ENCODE data around the gene TJP3.

TJP3 gene

GRCh38 chr19:3782903-3783302 is 74.7 kb downstream of the TJP3 start:
- Histone ChIP-seq H3K27me3 (ENCODE audit: control insufficient read depth in 5 of 5, insufficient read depth in 4 of 5, low read length in 5 of 5) (peaks cover 4 to 40% (median 25%) of the 10 kb centered on the region in 5 donors), H3K27ac (ENCODE audit: low read depth, low read length) (no peak overlapping the region), H3K4me1 (ENCODE audit: control insufficient read depth in 5 of 5, insufficient read depth in 5 of 5, low read length in 5 of 5) (peaks cover 0 to 8% (median 0%) of the 10 kb centered on the region in 5 donors), H3K4me3 (ENCODE audit: low read depth in 1 of 5, low read length in 5 of 5) (peak overlapping the region in 1 of 5 donors; percentile 19), H3K36me3 (ENCODE audit: control insufficient read depth in 5 of 5, insufficient read depth in 5 of 5, low read length in 5 of 5) (no peaks in the 10 kb centered on the region), H3K9ac (ENCODE audit: low read length in 5 of 5) (no peak overlapping the region), H3K9me3 (ENCODE audit: control insufficient read depth in 5 of 5, low read length in 5 of 5) (peaks cover 14 to 28% (median 24%) of the 10 kb centered on the region in 5 donors)

GRCh38 chr19:3783660-3784584 is 75.7 kb downstream of the TJP3 start:
- Histone ChIP-seq H3K36me3 (ENCODE audit: control insufficient read depth in 5 of 5, insufficient read depth in 5 of 5, low read length in 5 of 5) (no peaks in the 10 kb centered on the region), H3K9ac (ENCODE audit: low read length in 5 of 5) (no peak overlapping the region), H3K9me3 (ENCODE audit: control insufficient read depth in 5 of 5, low read length in 5 of 5) (peaks cover 14 to 28% (median 24%) of the 10 kb centered on the region in 5 donors), H3K27ac (ENCODE audit: low read depth, low read length) (no peak overlapping the region), H3K27me3 (ENCODE audit: control insufficient read depth in 5 of 5, insufficient read depth in 4 of 5, low read length in 5 of 5) (peaks cover 4 to 40% (median 25%) of the 10 kb centered on the region in 5 donors), H3K4me1 (ENCODE audit: control insufficient read depth in 5 of 5, insufficient read depth in 5 of 5, low read length in 5 of 5) (peaks cover 0 to 8% (median 0%) of the 10 kb centered on the region in 5 donors), H3K4me3 (ENCODE audit: low read depth in 1 of 5, low read length in 5 of 5) (no peak overlapping the region)

- Histone ChIP-seq H3K4me3 (ENCODE audit: low read depth in 1 of 5, low read length in 5 of 5) (peak overlapping the region in 1 of 5 donors; percentile 53), H3K27me3 (ENCODE audit: control insufficient read depth in 5 of 5, insufficient read depth in 4 of 5, low read length in 5 of 5) (peaks cover 4 to 40% (median 25%) of the 10 kb centered on the region in 5 donors)
These were observed 76.6 kb downstream of the TJP3 start for GRCh38 chr19:3784607-3785450.

GRCh38 chr19:3785451-3785937 is 77.3 kb downstream of the TJP3 start:
- peaks cover 14 to 28% (median 27%) of the 10 kb centered on the region in 5 donors for H3K9me3 ChIP-seq (ENCODE audit: control insufficient read depth in 5 of 5, low read length in 5 of 5)
- no peak overlapping the region for H3K27ac ChIP-seq (ENCODE audit: low read depth, low read length)
- no peak overlapping the region for H3K9ac ChIP-seq (ENCODE audit: low read length in 5 of 5)
- peak overlapping the region in 2 of 5 donors; percentile 34 to 53 for H3K4me3 ChIP-seq (ENCODE audit: low read depth in 1 of 5, low read length in 5 of 5)
- H3K27me3 ChIP-seq (ENCODE audit: control insufficient read depth in 5 of 5, insufficient read depth in 4 of 5, low read length in 5 of 5) = peaks cover 4 to 43% (median 25%) of the 10 kb centered on the region in 5 donors
- peaks cover 0 to 8% (median 0%) of the 10 kb centered on the region in 5 donors for H3K4me1 ChIP-seq (ENCODE audit: control insufficient read depth in 5 of 5, insufficient read depth in 5 of 5, low read length in 5 of 5)
- no peaks in the 10 kb centered on the region for H3K36me3 ChIP-seq (ENCODE audit: control insufficient read depth in 5 of 5, insufficient read depth in 5 of 5, low read length in 5 of 5)

More at GRCh38 chr19:3784607-3785450, 76.6 kb downstream of the TJP3 start:
- no peak overlapping the region for H3K27ac ChIP-seq (ENCODE audit: low read depth, low read length)
- no peak overlapping the region for H3K9ac ChIP-seq (ENCODE audit: low read length in 5 of 5)
- peaks cover 0 to 8% (median 0%) of the 10 kb centered on the region in 5 donors for H3K4me1 ChIP-seq (ENCODE audit: control insufficient read depth in 5 of 5, insufficient read depth in 5 of 5, low read length in 5 of 5)
- H3K9me3 ChIP-seq (ENCODE audit: control insufficient read depth in 5 of 5, low read length in 5 of 5) = peaks cover 14 to 28% (median 24%) of the 10 kb centered on the region in 5 donors
- no peaks in the 10 kb centered on the region for H3K36me3 ChIP-seq (ENCODE audit: control insufficient read depth in 5 of 5, insufficient read depth in 5 of 5, low read length in 5 of 5)

GRCh38 chr19:3785938-3786824 is 78.0 kb downstream of the TJP3 start, which contains the start of gene MATK:
MATK (minus strand) TSS chr19:3786381; CDS start chr19:3785135, 1,246 bp downstream.
- H3K4me3 ChIP-seq (ENCODE audit: low read depth in 1 of 5, low read length in 5 of 5) = peak within 1 kb of the TSS in 2 of 5 donors; percentile 34 to 53
- H3K27ac ChIP-seq (ENCODE audit: low read depth, low read length) = no peak within 1 kb of the TSS
- H3K27me3 ChIP-seq (ENCODE audit: control insufficient read depth in 5 of 5, insufficient read depth in 4 of 5, low read length in 5 of 5) = peaks cover 4 to 46% (median 27%) of the 10 kb centered on the region in 5 donors
- peaks cover 11 to 28% (median 27%) of the 10 kb centered on the region in 5 donors for H3K9me3 ChIP-seq (ENCODE audit: control insufficient read depth in 5 of 5, low read length in 5 of 5)
- H3K9ac ChIP-seq (ENCODE audit: low read length in 5 of 5) = no peak within 1 kb of the TSS
- peaks cover 0 to 8% (median 0%) of the 10 kb centered on the region in 5 donors for H3K4me1 ChIP-seq (ENCODE audit: control insufficient read depth in 5 of 5, insufficient read depth in 5 of 5, low read length in 5 of 5)
- H3K36me3 ChIP-seq (ENCODE audit: control insufficient read depth in 5 of 5, insufficient read depth in 5 of 5, low read length in 5 of 5) = no peaks in the 10 kb centered on the region

- no peak overlapping the region for H3K9ac ChIP-seq (ENCODE audit: low read length in 5 of 5)
- H3K27me3 ChIP-seq (ENCODE audit: control insufficient read depth in 5 of 5, insufficient read depth in 4 of 5, low read length in 5 of 5) = peaks cover 4 to 26% (median 16%) of the 10 kb centered on the region in 5 donors
- no peak overlapping the region for H3K27ac ChIP-seq (ENCODE audit: low read depth, low read length)
- no peak overlapping the region for H3K4me3 ChIP-seq (ENCODE audit: low read depth in 1 of 5, low read length in 5 of 5)
- H3K4me1 ChIP-seq (ENCODE audit: control insufficient read depth in 5 of 5, insufficient read depth in 5 of 5, low read length in 5 of 5) = peaks cover 0 to 8% (median 0%) of the 10 kb centered on the region in 5 donors
- no peaks in the 10 kb centered on the region for H3K36me3 ChIP-seq (ENCODE audit: control insufficient read depth in 5 of 5, insufficient read depth in 5 of 5, low read length in 5 of 5)
- H3K9me3 ChIP-seq (ENCODE audit: control insufficient read depth in 5 of 5, low read length in 5 of 5) = peaks cover 0 to 11% (median 9%) of the 10 kb centered on the region in 5 donors
These were observed 81.0 kb downstream of the TJP3 start for GRCh38 chr19:3788996-3789778.

GRCh38 chr19:3790209-3790734 is 82.1 kb downstream of the TJP3 start:
- H3K9me3 ChIP-seq (ENCODE audit: control insufficient read depth in 5 of 5, low read length in 5 of 5) = peaks cover 0 to 11% (median 9%) of the 10 kb centered on the region in 5 donors
- H3K4me3 ChIP-seq (ENCODE audit: low read depth in 1 of 5, low read length in 5 of 5) = no peak overlapping the region
- H3K9ac ChIP-seq (ENCODE audit: low read length in 5 of 5) = no peak overlapping the region
- H3K27ac ChIP-seq (ENCODE audit: low read depth, low read length) = no peak overlapping the region
- H3K27me3 ChIP-seq (ENCODE audit: control insufficient read depth in 5 of 5, insufficient read depth in 4 of 5, low read length in 5 of 5) = peaks cover 3 to 16% (median 9%) of the 10 kb centered on the region in 5 donors
- no peaks in the 10 kb centered on the region for H3K36me3 ChIP-seq (ENCODE audit: control insufficient read depth in 5 of 5, insufficient read depth in 5 of 5, low read length in 5 of 5)
- peaks cover 0 to 8% (median 0%) of the 10 kb centered on the region in 5 donors for H3K4me1 ChIP-seq (ENCODE audit: control insufficient read depth in 5 of 5, insufficient read depth in 5 of 5, low read length in 5 of 5)

GRCh38 chr19:3790941-3791340 is 82.8 kb downstream of the TJP3 start:
- H3K27ac ChIP-seq (ENCODE audit: low read depth, low read length) = no peak overlapping the region
- no peak overlapping the region for H3K4me3 ChIP-seq (ENCODE audit: low read depth in 1 of 5, low read length in 5 of 5)
- peaks cover 0 to 2% (median 0%) of the 10 kb centered on the region in 5 donors for H3K4me1 ChIP-seq (ENCODE audit: control insufficient read depth in 5 of 5, insufficient read depth in 5 of 5, low read length in 5 of 5)
- H3K9ac ChIP-seq (ENCODE audit: low read length in 5 of 5) = no peak overlapping the region
- H3K9me3 ChIP-seq (ENCODE audit: control insufficient read depth in 5 of 5, low read length in 5 of 5) = peaks cover 0 to 12% (median 9%) of the 10 kb centered on the region in 5 donors
- H3K27me3 ChIP-seq (ENCODE audit: control insufficient read depth in 5 of 5, insufficient read depth in 4 of 5, low read length in 5 of 5) = peaks cover 0 to 10% (median 4%) of the 10 kb centered on the region in 5 donors
- no peaks in the 10 kb centered on the region for H3K36me3 ChIP-seq (ENCODE audit: control insufficient read depth in 5 of 5, insufficient read depth in 5 of 5, low read length in 5 of 5)
